CD1c-positive myeloid dendritic cell (primary cell): Measurements from ENCODE around the gene SLC25A43.
"Not testable (repeated sequence)": the region's sequence is repeated elsewhere in the genome, so short reads cannot be mapped to it uniquely, and the experiment has no call there.

Source experiments
- DNase-seq: peaks from one replicate; pipeline ENCODE4 v3.0.0-alpha.2; 2016; ENCODE audit errors: extremely low spot score

SLC25A43 gene

GRCh38 chrX:119398974-119399771, at the start of gene SLC25A43:
TSS of gene SLC25A43 (plus strand) at chrX:119399336. CDS start at chrX:119399404, 68 bp downstream.
- DNase-seq = peak; percentile 45

- DNase-seq = no peak
Observed at GRCh38 chrX:119359618-119360382, 39.3 kb upstream of the SLC25A43 start.

GRCh38 chrX:119361451-119361850, 37.7 kb upstream of the SLC25A43 start:
- DNase-seq = not testable (repeated sequence)

GRCh38 chrX:119362074-119362473, 37.1 kb upstream of the SLC25A43 start:
- DNase-seq = not testable (repeated sequence)

GRCh38 chrX:119363391-119363790, 35.7 kb upstream of the SLC25A43 start:
- DNase-seq = no peak

- DNase-seq = not testable (repeated sequence)
Observed at GRCh38 chrX:119371861-119372260, 27.3 kb upstream of the SLC25A43 start.

GRCh38 chrX:119374736-119375135, 24.4 kb upstream of the SLC25A43 start:
- DNase-seq = no peak

GRCh38 chrX:119375561-119375960, 23.6 kb upstream of the SLC25A43 start:
- DNase-seq = no peak

GRCh38 chrX:119376312-119376711, 22.8 kb upstream of the SLC25A43 start:
- DNase-seq = no peak

GRCh38 chrX:119381349-119381944, 17.7 kb upstream of the SLC25A43 start:
- DNase-seq = no peak

GRCh38 chrX:119382606-119383005, 16.5 kb upstream of the SLC25A43 start:
- no peak for DNase-seq

GRCh38 chrX:119386685-119387084, 12.5 kb upstream of the SLC25A43 start:
- DNase-seq = not testable (repeated sequence)

GRCh38 chrX:119387426-119387825, 11.7 kb upstream of the SLC25A43 start:
- DNase-seq = not testable (repeated sequence)

- DNase-seq = no peak
Observed at GRCh38 chrX:119389214-119389613, 9.9 kb upstream of the SLC25A43 start.

GRCh38 chrX:119389871-119390501, 9.2 kb upstream of the SLC25A43 start:
- no peak for DNase-seq

- peak; percentile 3 for DNase-seq
Observed at GRCh38 chrX:119391279-119391678, 7.9 kb upstream of the SLC25A43 start.

GRCh38 chrX:119393144-119393543, 6.0 kb upstream of the SLC25A43 start:
- no peak for DNase-seq

- DNase-seq = peak; percentile 19
Observed at GRCh38 chrX:119398587-119398973, 556 bp upstream of the SLC25A43 start.

GRCh38 chrX:119399772-119400101, 601 bp downstream of the SLC25A43 start:
- DNase-seq = no peak

GRCh38 chrX:119401569-119401968, 2.4 kb downstream of the SLC25A43 start:
- DNase-seq = no peak

- peak; percentile 69 for DNase-seq
Observed at GRCh38 chrX:119402588-119402987, 3.5 kb downstream of the SLC25A43 start.

- no peak for DNase-seq
Observed at GRCh38 chrX:119406776-119407175, 7.6 kb downstream of the SLC25A43 start.
